SH-SY5Y (cell line): ENCODE measurements around the gene APOL6.

Source experiments
- GATA2 ChIP-seq: IDR thresholded peaks from 2 replicates; pipeline ENCODE4 v1.6.1; 2011; ENCODE audit warnings: mild to moderate bottlenecking, low read depth, low read length
- GATA3 ChIP-seq: IDR thresholded peaks from 2 replicates; pipeline ENCODE4 v1.6.1; 2011; ENCODE audit warnings: low read depth, mild to moderate bottlenecking, low read length, moderate library complexity

Gene APOL6, protein sequence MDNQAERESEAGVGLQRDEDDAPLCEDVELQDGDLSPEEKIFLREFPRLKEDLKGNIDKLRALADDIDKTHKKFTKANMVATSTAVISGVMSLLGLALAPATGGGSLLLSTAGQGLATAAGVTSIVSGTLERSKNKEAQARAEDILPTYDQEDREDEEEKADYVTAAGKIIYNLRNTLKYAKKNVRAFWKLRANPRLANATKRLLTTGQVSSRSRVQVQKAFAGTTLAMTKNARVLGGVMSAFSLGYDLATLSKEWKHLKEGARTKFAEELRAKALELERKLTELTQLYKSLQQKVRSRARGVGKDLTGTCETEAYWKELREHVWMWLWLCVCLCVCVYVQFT

DNA sequence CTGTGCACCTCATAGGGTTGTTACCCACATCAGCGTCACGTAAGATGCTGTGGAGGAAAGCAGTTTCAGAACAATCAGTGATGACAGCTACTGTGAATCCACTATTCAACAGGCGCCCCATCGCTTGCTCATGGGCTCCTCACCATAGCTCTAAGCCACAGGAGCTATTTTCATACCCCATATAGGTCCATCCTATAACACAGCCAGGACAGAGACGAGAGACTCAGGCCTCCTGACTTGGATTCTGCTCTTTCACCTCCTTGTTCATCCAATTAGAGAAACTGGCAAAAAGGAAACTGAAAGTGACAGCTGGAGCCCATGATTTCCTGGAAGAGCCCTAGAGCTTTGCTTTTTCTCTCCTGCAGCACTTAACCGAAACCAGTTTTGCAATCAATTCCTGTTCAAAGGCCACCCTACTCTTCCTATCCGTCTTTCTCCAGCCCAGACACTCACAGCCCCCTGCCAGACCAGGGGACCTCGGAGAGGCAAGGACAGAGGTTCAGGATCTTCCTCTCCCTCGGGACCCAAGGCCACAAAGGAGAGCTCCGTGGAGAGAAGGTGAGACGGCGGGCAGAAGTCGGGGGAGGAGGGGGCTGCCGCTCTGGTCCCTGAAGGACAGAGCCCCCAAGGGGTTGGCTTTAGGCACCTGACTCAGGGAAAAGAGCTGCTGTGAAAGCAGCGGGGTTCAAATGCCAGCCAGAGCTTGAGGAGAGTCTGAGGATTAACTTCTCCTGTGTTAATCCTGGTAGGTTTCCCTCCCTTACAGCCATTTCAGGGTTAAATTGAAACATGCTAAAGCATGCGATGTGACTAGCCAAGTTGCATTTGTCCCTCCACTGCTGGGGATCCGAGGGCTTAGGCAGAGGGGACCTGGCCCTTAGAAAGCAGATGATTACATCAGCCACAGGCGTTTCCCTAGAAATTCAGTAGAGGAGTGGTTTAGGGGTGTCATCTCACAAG, at the start of gene APOL6:
Gene APOL6 (plus strand): TSS at position 381 of the 960 bp plus-strand sequence. CDS start 7,980 bp downstream, outside the sequence.
- TF ChIP-seq GATA3 = no peak

DNA sequence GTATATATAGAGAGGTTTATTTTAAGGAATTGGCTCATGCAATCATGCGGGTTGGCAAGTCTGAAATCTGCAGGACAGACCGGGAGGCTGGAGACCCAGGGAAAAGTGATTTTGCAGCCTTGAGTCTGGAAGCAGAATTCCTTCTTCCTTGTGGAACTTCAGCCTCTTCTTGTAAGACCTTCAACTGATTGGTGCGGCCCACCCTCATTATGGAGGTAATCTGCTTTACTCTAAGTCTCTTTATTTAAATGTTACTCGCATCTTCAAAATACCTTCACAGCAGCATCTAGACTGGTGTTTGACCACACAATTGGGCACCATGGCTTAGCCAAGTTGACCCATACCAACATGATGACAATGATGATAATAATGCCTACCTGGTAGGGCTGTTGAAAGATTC, 48.9 kb upstream of the APOL6 start:
- TF ChIP-seq GATA2 (no peak), GATA3 (no peak)

DNA sequence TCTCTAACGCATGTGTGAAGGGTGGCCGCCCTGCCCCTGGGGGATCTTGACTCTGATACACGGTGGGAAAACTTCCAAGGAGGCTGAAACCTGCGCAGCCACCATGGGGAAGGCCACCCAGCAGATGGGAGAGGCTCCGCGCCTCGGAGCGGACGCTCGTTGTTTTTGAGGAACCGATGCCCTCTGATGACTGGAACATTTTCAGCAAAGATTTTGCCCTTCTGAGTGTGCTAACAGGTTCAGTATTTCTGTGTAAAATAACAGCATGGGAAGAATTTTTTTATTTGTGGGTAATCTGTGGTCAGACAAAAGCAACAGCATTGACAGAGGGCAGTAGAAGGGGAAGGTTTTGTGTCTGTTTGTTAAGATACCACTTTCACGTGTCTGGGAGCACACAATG, 47.8 kb upstream of the APOL6 start:
- TF ChIP-seq GATA3 (no peak), GATA2 (no peak)

DNA sequence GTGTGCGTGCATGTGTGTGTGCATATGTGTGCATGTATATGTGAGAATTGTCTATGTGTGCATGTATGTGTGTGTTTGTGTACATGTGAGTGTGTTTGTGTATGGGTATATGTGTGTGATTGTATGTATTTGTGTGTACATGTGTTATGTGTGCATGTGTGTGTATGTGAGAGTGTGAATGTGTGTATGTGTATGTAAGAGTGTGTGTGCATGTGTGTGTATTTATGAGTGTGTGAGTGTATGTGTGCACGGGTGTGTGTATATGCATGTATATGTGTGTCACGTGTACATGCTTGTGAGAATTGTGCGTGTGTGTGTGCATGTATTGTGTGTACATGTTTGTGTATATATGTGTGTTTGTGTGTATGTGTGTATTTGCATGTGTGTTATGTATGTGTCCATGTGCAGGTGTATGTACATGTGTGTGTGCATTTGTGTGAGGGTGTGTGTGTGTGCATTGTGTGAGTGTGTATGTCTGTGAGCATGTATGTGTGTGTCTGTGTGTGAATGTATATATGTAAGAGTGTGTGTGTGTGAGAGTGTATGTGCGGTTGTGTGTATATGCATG, 47.1 kb upstream of the APOL6 start:
- TF ChIP-seq GATA3 = no peak
- no peak for TF ChIP-seq GATA2

DNA sequence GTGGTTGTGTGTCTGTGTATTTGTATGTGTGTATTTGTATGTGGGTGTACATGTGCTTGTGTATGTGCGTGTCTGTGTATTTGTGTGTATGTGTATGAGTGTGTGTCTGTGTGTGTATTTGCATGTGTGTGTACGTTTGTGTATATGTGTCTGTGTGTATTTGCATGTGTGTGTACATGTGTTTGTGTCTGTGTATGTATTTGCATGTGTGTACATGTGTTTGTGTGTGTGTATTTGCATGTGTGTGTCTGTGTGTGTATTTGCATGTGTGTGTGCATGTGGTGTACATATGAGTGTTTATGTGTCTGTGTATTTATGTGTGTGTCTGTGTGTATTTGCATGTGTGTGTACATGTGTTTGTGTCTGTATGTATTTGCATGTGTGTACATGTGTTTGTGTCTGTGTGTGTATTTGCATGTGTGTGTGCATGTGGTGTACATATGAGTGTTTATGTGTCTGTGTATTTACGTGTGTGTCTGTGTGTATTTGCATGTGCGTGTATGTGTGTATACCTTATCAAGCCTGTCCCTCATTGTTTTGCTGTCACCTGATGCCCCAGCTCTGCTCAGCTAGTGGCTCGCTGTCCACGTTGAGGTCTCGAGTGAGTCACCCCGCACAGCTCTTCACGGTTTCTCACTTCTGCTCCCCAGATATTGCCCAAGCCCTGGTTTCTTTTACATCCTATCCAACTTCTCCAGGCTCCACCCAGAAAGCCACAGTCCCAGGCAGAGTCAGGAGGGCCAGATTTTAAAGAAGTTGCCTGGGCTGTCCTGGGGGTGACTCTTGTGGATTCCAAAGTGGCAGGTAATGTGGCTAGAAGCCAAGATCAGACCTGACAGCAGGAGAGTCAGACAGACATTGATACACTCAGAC, 46.3 kb upstream of the APOL6 start:
- TF ChIP-seq GATA2 = no peak
- no peak for TF ChIP-seq GATA3

DNA sequence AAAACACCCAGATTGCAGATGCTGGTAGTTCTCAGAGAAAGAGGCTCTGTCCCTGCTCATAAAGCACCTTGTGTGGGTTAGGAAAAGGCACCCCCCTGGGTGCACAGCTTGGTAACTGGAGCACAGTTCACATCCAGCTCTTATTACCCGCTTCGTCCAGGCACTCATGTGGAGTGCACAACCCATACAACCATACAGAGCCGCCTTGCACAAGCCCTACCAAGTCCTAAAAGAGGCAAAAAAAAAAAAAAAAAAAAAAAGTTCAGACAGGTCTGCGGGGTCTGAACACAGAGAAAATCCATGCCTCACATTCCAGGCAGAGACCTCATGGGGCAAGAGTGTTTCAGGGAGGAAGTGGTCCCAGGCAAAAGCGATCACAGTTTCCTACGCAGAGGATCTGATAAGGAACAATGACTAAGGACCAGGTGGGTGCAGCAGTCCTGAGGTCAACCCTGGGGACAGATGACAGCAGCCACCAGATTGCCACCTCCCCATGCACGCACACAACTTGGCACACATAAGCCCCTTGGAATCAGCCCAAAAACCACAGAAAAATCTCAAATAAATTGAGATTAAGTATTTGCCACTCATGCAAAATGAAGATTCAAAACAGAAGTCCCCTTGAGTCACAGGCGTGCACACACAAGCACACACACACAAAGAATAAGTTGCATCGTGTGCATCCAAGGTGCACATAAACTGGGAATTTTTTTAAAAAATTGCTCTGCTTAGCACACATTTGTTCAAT, 43.5 kb upstream of the APOL6 start:
- peak; percentile 89 for TF ChIP-seq GATA2
- peak; percentile 46; the same call in 1 of the 2 replicates for TF ChIP-seq GATA3

DNA sequence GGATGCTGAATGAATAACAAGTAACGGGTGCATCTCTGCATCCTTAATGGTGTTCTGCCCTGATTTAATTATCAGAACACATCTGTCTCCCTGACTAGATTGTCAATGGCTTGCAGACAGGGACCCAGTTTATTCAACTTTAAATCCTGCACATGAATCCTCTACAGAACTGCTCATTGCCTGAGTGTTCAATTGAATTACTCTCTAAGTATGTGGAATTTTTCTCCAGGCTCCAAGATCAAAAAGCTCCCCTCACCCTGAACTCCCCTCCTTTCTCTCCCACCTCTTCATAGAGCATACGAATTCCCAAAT, 42.9 kb upstream of the APOL6 start:
- TF ChIP-seq GATA3 (no peak), GATA2 (no peak)

DNA sequence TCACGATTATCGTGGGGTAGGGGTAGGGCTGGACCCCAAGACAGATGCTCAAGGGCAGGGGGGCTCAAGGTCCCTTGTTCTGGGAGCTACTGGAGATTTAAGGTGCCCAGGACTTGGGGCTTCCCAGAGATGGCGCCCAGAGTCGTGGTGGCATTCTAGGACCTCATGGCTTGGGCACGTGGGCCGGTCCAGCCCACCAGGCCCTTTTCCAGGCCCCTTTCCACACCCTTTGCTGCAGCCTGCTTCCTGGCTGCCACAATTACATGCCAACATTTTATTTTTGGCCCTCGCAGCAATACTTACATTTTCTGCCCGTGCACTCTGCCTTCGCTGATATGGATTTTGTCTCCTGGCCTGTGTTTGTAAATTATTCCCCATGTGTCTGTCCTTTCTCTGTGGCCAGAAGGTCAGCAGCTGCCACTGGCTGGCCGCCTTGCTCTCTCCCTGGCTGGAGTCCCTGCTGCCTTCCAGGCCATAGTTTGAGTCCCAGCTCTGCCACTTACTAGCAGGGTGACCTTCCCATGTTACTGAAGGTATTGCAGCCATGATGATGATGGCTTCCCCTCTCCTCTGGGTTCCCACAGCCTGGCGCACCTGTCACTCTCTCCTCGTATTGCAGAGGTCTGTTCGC, 42.3 kb upstream of the APOL6 start:
- TF ChIP-seq GATA2 (no peak), GATA3 (no peak)

DNA sequence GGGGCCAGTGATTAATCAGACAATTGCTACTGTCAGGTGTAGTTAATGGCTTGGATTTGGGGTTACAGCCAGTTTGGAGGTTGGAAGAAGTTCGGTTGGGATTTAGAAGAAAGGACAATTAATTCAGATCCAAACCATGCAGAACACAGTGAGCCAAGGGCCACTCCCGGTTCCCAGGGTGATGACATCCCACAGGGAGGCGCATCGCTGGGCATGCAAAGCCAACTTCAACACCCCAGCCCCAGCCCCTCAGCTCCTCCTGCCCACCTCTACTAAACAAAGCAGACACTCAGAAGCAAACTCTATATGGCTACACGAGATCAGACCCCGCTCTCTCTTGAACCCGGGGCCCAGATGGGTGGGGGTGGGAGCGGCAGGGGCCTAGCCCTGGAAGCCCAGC, 41.3 kb upstream of the APOL6 start:
- TF ChIP-seq GATA3 (no peak), GATA2 (no peak)

DNA sequence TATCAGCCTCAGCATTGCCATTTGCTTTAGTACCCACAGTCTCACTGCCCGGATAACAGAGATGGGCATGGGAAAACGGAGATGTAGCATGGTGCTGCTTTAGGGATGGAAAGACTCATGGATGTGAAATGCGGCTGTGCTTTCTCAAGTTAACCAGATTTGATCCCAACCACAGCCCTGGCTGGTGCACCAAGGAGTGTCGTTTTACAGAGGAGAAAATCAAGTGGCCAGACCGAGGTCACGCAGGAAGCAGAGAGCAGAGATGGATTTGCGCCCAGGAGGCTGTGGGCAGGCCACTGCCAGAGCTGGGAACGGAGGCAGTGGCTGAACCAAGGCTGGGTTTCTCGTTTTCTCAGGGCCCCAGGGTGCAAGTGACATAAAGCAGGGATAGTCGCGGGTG, 40.2 kb upstream of the APOL6 start:
- TF ChIP-seq GATA2 = no peak
- TF ChIP-seq GATA3 = no peak

DNA sequence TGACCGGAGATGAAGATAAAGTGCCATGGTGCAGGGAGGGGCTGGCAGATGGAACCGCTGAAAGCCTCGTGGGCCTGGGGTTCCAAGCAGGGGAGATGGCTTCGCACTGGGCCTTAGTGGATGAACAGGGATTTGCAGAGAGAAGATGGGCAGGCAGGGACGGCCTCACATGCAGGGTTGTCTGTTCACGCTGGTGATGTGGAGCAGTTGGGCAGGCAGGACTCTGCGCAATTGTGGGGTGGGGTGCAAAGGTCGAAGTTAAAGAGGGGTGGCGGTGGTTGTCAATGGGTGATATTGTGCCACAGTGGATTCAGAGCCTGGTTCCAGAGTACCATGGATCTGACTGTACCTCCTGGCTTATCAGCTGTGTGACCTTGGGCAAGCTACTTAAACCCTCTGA, 39.0 kb upstream of the APOL6 start:
- TF ChIP-seq GATA3 (no peak), GATA2 (no peak)

DNA sequence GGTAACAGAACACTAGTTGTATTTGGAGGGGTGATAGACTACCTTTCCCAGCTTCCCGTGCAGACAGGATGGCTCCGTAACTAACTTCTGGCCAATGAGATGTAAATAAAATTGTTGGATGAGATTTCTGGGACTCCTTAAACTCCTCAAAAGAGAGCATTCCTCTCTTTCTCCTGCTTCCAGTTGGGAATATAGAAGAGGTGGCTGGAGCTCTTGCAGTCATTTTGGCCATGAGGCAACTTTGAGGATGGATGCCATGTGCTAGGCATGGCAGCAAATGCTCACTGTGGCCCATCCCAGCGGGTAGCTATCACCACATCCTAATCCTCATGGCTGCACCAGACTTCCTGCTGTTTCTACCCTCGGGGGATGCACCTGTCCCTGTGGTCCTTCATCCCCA, 38.5 kb upstream of the APOL6 start:
- TF ChIP-seq GATA3 (no peak), GATA2 (no peak)

DNA sequence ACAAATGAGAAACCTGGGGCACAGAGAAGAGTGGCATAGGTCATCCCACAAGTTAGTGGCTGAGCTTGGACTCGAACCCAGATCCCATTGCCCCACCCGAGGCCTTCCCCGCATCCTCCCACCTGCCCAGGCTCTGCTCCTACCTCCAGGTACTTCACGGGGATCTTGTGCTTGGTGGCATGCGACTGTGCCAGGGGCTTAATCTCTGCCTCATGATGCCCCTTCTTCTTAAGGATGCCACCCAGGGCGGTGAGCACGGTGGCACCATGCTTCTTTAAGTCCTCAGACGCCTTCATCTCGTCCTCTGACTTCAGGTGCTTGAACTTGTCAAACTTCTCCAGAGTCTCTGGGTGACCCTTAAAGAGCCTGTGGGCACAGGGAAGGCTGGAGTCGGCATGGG, 37.5 kb upstream of the APOL6 start:
- TF ChIP-seq GATA3 (no peak), GATA2 (no peak)
